ENCODE results near the gene BCAR1.

- TF ChIP-seq EZH2 (IDR thresholded peaks at IDR 0.05; ENCODE audit: borderline replicate concordance, control insufficient read depth, low read depth, low read length) (no peak), IKZF1 (conservative IDR thresholded peaks at IDR 0.05) (no peak), CTCF (IDR thresholded peaks at IDR 0.05 in 2 of 3, conservative IDR thresholded peaks at IDR 0.05 in 1 of 3; ENCODE audit: control insufficient read depth in 2 of 3, extremely low read depth in 1 of 3, insufficient read depth in 1 of 3, low read depth in 3 of 3, low read length in 3 of 3) (no peak)
Measured at GRCh38 chr16:75289189-75289588, 37.8 kb upstream of the BCAR1 start.
